Aorta (tissue), 5 donors: ENCODE data around the gene FOLR2. TPM values are rescaled to one million over a fixed set of nuclear protein-coding genes. Genes with fewer than 3 reads are reported as not detected.

ENCODE experiments used
- ATAC-seq: fragments of 200-7000 bp; cut with Tn5 transposase; one replicate; pipeline ENCODE4 v1.9.1; 2022; ENCODE audit warnings: moderate library complexity; ENCODE audit not compliant: low FRiP score
- DNase-seq, 2 donors: peaks; one replicate each; pipeline ENCODE4 v3.0.0-alpha.2; 2020
- H3K27ac ChIP-seq, 2 donors: one replicate each; pipeline ENCODE4 v1.5.1; 2013; ENCODE audit warnings: low read length in 2 of 2, mild to moderate bottlenecking in 2 of 2, moderate library complexity in 2 of 2, control low read depth in 1 of 2, inconsistent platforms in 1 of 2, low read depth in 1 of 2
- H3K27me3 ChIP-seq, 2 donors: one replicate each; pipeline ENCODE4 v1.6.1; 2013; ENCODE audit warnings: control low read depth in 1 of 2, low read length in 1 of 2, mild to moderate bottlenecking in 1 of 2, moderate library complexity in 1 of 2; ENCODE audit not compliant: insufficient read depth in 2 of 2, control insufficient read depth in 1 of 2
- H3K36me3 ChIP-seq, 2 donors: one replicate each; pipeline ENCODE4 v1.6.1; 2013; ENCODE audit warnings: control low read depth in 1 of 2, low read length in 1 of 2, mild to moderate bottlenecking in 1 of 2; ENCODE audit not compliant: insufficient read depth in 2 of 2, control insufficient read depth in 1 of 2
- H3K4me1 ChIP-seq, 2 donors: one replicate each; pipeline ENCODE4 v1.6.1; 2013; ENCODE audit warnings: low read length in 2 of 2, control low read depth in 1 of 2, mild to moderate bottlenecking in 1 of 2, moderate library complexity in 1 of 2; ENCODE audit not compliant: insufficient read depth in 2 of 2, control insufficient read depth in 1 of 2
- H3K4me3 ChIP-seq, 2 donors: one replicate each; pipeline ENCODE4 v1.5.1; 2013; ENCODE audit warnings: low read length in 2 of 2, control low read depth in 1 of 2, mild to moderate bottlenecking in 1 of 2
- H3K9me3 ChIP-seq: one replicate; pipeline ENCODE4 v1.6.1; 2013; ENCODE audit warnings: mild to moderate bottlenecking, low read length; ENCODE audit not compliant: control insufficient read depth
- WGBS, 2 donors: extraction: QIAGEN DNeasy Blood & Tissue Kit; methylation state at CpG; one replicate each; pipeline ENCODE4 v1.1.7; 2013; 5-methylcytosine and 5-hydroxymethylcytosine counted together
- intact Hi-C, 2 donors: fragments of 100-400 bp; cut with DNase I; formaldehyde crosslinking; loops; one replicate each; pipeline versions ENCODE4 v1.14.2 to v1.15.0; 2022
- polyA plus RNA-seq, 2 donors: library from polyadenylated mRNA; stranded (reverse); fragments of 200-250 nt; gene quantifications; one replicate each; pipeline ENCODE4 v1.2.3, GENCODE V29; 2013
- total RNA-seq, 2 donors: library from RNA; stranded (reverse); fragmentation: NEBNext Ultra II Directional; extraction: Animal tissue kit (Norgen Biotek cat#: 25700); gene quantifications; one replicate each; pipeline ENCODE4 v1.2.1, GENCODE V29; 2021
- donor health status: healthy with polysubstance abuse.
- donor health status: Bipolar disorder and iron deficiency.
- donor health status: DM: no; HTN: no; CAD: no.
- donor health status: DM: no; HTN: no; CAD: no.
- donor health status: DM: yes; HTN: yes; CAD: no.

The FOLR2 gene
- total and polyA plus RNA-seq, 4 donors, result 8.8 to 85.2 (median 26.5) TPM

GRCh38 chr11:72230764-72231365, 14.3 kb downstream of the FOLR2 start:
- Histone ChIP-seq H3K27ac (no peak overlapping the region), H3K27me3 (no peaks in the 10 kb centered on the region), H3K9me3 (no peaks in the 10 kb centered on the region), H3K4me3 (no peak overlapping the region), H3K36me3 (peaks cover 0 to 13% of the 10 kb centered on the region in 2 donors), H3K4me1 (no peaks in the 10 kb centered on the region)
- DNase-seq (peak in 1 of 2 donors; percentile 39), ATAC-seq (no peak)
- 86 to 88% methylated on average over 18 of the region's 18 CpGs for WGBS, 2 donors
- intact Hi-C loops, result loop anchor here in 1 of 2 donors (10.0 kb wide), 1 partner anchor 116 kb away; the partner anchor contains the start of gene ANAPC15

GRCh38 chr11:72231396-72232259, 15.0 kb downstream of the FOLR2 start:
- H3K27me3 ChIP-seq, result no peaks in the 10 kb centered on the region
- no peaks in the 10 kb centered on the region for H3K4me1 ChIP-seq
- no peak for DNase-seq
- no peak overlapping the region for H3K27ac ChIP-seq
- no peak overlapping the region for H3K4me3 ChIP-seq
- no peak for ATAC-seq
- H3K36me3 ChIP-seq, result peaks cover 0 to 14% of the 10 kb centered on the region in 2 donors
- H3K9me3 ChIP-seq, result no peaks in the 10 kb centered on the region
- 76 to 80% methylated on average over 9 of the region's 9 CpGs for WGBS, 2 donors
- intact Hi-C loops, result loop anchor here in 1 of 2 donors (10.0 kb wide), 1 partner anchor 117 kb away; the partner anchor contains the start of gene ANAPC15

DNA sequence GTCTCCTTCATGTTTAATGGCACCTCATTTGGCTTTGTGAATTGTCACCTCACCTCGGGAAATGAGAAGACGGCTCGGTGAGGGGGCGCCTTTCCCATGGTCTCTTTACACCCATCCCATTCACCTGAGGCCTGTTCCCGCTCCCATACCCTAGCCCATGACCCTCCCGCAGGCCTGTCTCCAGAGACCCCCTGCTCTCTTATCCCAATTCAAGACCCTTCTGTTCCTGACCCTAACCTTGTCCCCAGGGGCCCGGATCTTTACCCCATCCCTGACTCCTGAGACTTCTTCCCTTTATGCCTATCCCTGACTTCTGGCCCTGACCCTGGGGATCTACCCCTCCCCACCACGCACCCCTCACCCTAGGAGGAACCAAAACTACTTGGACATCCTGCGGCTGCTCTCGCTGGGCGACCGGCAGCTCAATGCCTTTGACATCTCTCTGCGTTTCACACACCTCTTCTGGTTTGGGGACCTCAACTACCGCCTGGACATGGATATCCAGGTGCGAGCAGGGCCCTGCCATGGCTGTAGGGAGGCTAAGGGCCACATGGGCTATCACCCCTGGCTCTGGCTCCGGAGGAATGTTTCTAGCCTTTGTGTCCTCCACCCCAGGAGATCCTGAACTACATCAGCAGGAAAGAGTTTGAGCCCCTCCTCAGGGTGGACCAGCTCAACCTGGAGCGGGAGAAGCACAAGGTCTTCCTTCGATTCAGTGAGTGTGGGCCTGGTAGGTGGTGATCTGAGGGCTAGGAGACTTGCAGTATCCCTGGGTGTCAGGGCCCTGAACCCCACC, 15.9 kb downstream of the FOLR2 start:
- intact Hi-C loops, result loop anchor here in 1 of 2 donors (10.0 kb wide), 1 partner anchor 118 kb away; the partner anchor contains the start of gene ANAPC15
- ATAC-seq (no peak), DNase-seq (no peak)
- H3K9me3 ChIP-seq, result no peaks in the 10 kb centered on the region
- H3K27me3 ChIP-seq, result no peaks in the 10 kb centered on the region
- WGBS, 2 donors, result 89 to 91% methylated on average over 18 of the region's 18 CpGs
- no peak overlapping the region for H3K27ac ChIP-seq
- peaks cover 0 to 14% of the 10 kb centered on the region in 2 donors for H3K36me3 ChIP-seq
- H3K4me3 ChIP-seq, result no peak overlapping the region
- H3K4me1 ChIP-seq, result no peaks in the 10 kb centered on the region

GRCh38 chr11:72233056-72233772, 16.6 kb downstream of the FOLR2 start:
- Histone ChIP-seq H3K4me1 (no peaks in the 10 kb centered on the region), H3K27me3 (no peaks in the 10 kb centered on the region), H3K4me3 (no peak overlapping the region), H3K27ac (no peak overlapping the region), H3K9me3 (no peaks in the 10 kb centered on the region), H3K36me3 (peaks cover 0 to 14% of the 10 kb centered on the region in 2 donors)
- 88 to 92% methylated on average over 13 of the region's 13 CpGs for WGBS, 2 donors
- intact Hi-C loops, result loop anchor here in 1 of 2 donors (10.0 kb wide), 1 partner anchor 118 kb away; the partner anchor contains the start of gene ANAPC15
- ATAC-seq (no peak), DNase-seq (no peak)

DNA sequence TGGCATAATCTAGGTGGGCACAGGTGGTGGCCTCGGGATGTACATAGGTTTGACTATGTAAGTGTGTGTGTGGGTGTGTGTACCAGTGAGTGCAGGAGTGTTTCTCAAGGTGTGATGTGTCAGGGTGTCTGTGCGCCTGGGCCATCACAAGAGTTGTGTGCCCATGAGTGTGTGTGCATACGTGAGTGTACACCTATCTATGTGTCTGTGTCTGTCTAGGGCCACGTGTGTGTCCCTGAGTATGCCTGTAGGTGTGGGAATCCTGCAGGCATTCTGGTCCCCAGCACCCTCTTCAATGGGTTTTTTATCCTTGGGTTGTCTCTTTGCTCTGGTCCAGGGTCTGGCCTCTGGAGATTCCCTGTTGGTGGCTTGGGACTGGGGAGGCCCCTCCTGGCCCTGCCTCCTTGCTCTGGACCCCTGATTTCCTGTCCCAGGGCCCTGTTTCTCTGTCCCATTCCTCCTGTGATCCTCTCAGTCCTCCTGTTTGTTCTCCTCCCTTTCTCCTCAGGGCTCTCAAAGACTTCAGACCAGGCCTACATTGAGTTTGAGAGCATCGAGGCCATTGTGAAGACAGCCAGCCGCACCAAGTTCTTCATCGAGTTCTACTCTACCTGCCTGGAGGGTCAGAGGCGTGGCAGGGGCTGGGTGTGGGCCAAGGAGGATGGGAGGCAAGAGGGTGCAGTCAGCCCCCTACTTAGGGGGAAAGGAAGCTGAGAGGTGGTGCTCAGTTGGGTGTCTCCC, 17.3 kb downstream of the FOLR2 start:
- intact Hi-C loops, result loop anchor here in 1 of 2 donors (10.0 kb wide), 1 partner anchor 119 kb away; the partner anchor contains the start of gene ANAPC15
- Histone ChIP-seq H3K27ac (no peak overlapping the region), H3K9me3 (no peaks in the 10 kb centered on the region), H3K4me1 (no peaks in the 10 kb centered on the region), H3K4me3 (no peak overlapping the region), H3K36me3 (peaks cover 0 to 14% of the 10 kb centered on the region in 2 donors), H3K27me3 (no peaks in the 10 kb centered on the region)
- DNase-seq, result no peak
- no peak for ATAC-seq
- WGBS, 2 donors, result 85 to 89% methylated on average over 8 of the region's 8 CpGs

- H3K4me3 ChIP-seq, result no peak overlapping the region
- no peak overlapping the region for H3K27ac ChIP-seq
- no peak for DNase-seq
- H3K36me3 ChIP-seq, result peaks cover 0 to 14% of the 10 kb centered on the region in 2 donors
- intact Hi-C loops, result loop anchor here in 1 of 2 donors (10.0 kb wide), 1 partner anchor 120 kb away; the partner anchor contains the start of gene ANAPC15
- no peaks in the 10 kb centered on the region for H3K9me3 ChIP-seq
- ATAC-seq, result no peak
- no peaks in the 10 kb centered on the region for H3K4me1 ChIP-seq
- H3K27me3 ChIP-seq, result no peaks in the 10 kb centered on the region
- WGBS, 2 donors, result 70 to 72% methylated on average over 3 of the region's 3 CpGs
Observed at GRCh38 chr11:72234514-72234830, 17.9 kb downstream of the FOLR2 start.

GRCh38 chr11:72234920-72235319, 18.3 kb downstream of the FOLR2 start:
- Histone ChIP-seq H3K36me3 (peaks cover 0 to 12% of the 10 kb centered on the region in 2 donors), H3K9me3 (no peaks in the 10 kb centered on the region), H3K27ac (no peak overlapping the region), H3K27me3 (no peaks in the 10 kb centered on the region), H3K4me1 (no peaks in the 10 kb centered on the region), H3K4me3 (no peak overlapping the region)
- ATAC-seq (no peak), DNase-seq (no peak)
- WGBS, 2 donors, result 93% methylated on average over 4 of the region's 4 CpGs
- intact Hi-C loops, result loop anchor here in 1 of 2 donors (10.0 kb wide), 1 partner anchor 120 kb away; the partner anchor contains the start of gene ANAPC15
